GM18909 (cell line): ENCODE measurements around the gene PCYOX1L.

Experiments
- ATAC-seq: cut with Tn5 transposase; IDR thresholded peaks from one replicate; pipeline ENCODE4 v1.9.1; 2021; ENCODE audit warnings: mild to moderate bottlenecking; ENCODE audit not compliant: unreplicated experiment, poor library complexity

The PCYOX1L gene

GRCh38 chr5:149357370-149358293 is at the start of gene PCYOX1L:
TSS of gene PCYOX1L (plus strand) at chr5:149358046. CDS start at chr5:149358069, 23 bp downstream.
- peak; percentile 100 for ATAC-seq

- ATAC-seq: no peak
Observed at GRCh38 chr5:149309354-149309753, 48.5 kb upstream of the PCYOX1L start.

- ATAC-seq: no peak
Observed at GRCh38 chr5:149310488-149310887, 47.4 kb upstream of the PCYOX1L start.

- no peak for ATAC-seq
Observed at GRCh38 chr5:149310947-149311658, 46.7 kb upstream of the PCYOX1L start.

GRCh38 chr5:149313151-149313841 is 44.5 kb upstream of the PCYOX1L start:
- no peak for ATAC-seq

GRCh38 chr5:149314571-149315111 is 43.2 kb upstream of the PCYOX1L start:
- no peak for ATAC-seq

GRCh38 chr5:149315753-149316152 is 42.1 kb upstream of the PCYOX1L start:
- no peak for ATAC-seq

- ATAC-seq: peak; percentile 75
Observed at GRCh38 chr5:149317281-149318048, 40.4 kb upstream of the PCYOX1L start.

GRCh38 chr5:149319174-149319573 is 38.7 kb upstream of the PCYOX1L start:
- ATAC-seq: no peak

- ATAC-seq: no peak
Observed at GRCh38 chr5:149320791-149321330, 37.0 kb upstream of the PCYOX1L start.

- ATAC-seq: no peak
Observed at GRCh38 chr5:149322518-149322917, 35.3 kb upstream of the PCYOX1L start.

- ATAC-seq: no peak
Observed at GRCh38 chr5:149323210-149323609, 34.6 kb upstream of the PCYOX1L start.

GRCh38 chr5:149323621-149324205 is 34.1 kb upstream of the PCYOX1L start:
- ATAC-seq: no peak

- no peak for ATAC-seq
Observed at GRCh38 chr5:149324641-149325040, 33.2 kb upstream of the PCYOX1L start.

GRCh38 chr5:149325166-149325735 is 32.6 kb upstream of the PCYOX1L start:
- ATAC-seq: no peak

- ATAC-seq: no peak
Observed at GRCh38 chr5:149325894-149326293, 32.0 kb upstream of the PCYOX1L start.

- no peak for ATAC-seq
Observed at GRCh38 chr5:149326611-149327010, 31.2 kb upstream of the PCYOX1L start.

- ATAC-seq: no peak
Observed at GRCh38 chr5:149328177-149328576, 29.7 kb upstream of the PCYOX1L start.
